WERI-Rb-1 (cell line): ENCODE results near the gene USP22.

ENCODE experiments used
- DNase-seq: peaks from one replicate; pipeline ENCODE4 v3.0.0-alpha.2; 2020
- H3K27ac ChIP-seq: fragments of 250-450 bp; sonication (Bioruptor Pico); 2 replicates; pipeline ENCODE4 v1.5.1; 2020; ENCODE audit warnings: mild to moderate bottlenecking, moderate library complexity
- H3K27me3 ChIP-seq: fragments of 250-450 bp; sonication (Bioruptor Pico); 2 replicates; pipeline ENCODE4 v1.5.1; 2021; ENCODE audit warnings: mild to moderate bottlenecking, low read depth, moderate library complexity; ENCODE audit not compliant: insufficient read depth, severe bottlenecking
- H3K36me3 ChIP-seq: fragments of 250-450 bp; sonication (Bioruptor Pico); 2 replicates; pipeline ENCODE4 v1.5.1; 2020; ENCODE audit warnings: mild to moderate bottlenecking, moderate library complexity
- H3K4me3 ChIP-seq: 2 replicates; pipeline ENCODE4 v1.5.1; 2011; ENCODE audit warnings: low read depth, mild to moderate bottlenecking, control low read depth, low read length
- H3K9me3 ChIP-seq: fragments of 250-450 bp; sonication (Bioruptor Pico); 2 replicates; pipeline ENCODE4 v1.5.1; 2021; ENCODE audit warnings: mild to moderate bottlenecking, moderate library complexity; ENCODE audit not compliant: severe bottlenecking
- CTCF ChIP-seq: IDR thresholded peaks from 2 replicates; pipeline ENCODE4 v1.5.1; 2011; ENCODE audit warnings: low read depth, mild to moderate bottlenecking, control low read depth, inconsistent platforms, low read length

Gene USP22

DNA sequence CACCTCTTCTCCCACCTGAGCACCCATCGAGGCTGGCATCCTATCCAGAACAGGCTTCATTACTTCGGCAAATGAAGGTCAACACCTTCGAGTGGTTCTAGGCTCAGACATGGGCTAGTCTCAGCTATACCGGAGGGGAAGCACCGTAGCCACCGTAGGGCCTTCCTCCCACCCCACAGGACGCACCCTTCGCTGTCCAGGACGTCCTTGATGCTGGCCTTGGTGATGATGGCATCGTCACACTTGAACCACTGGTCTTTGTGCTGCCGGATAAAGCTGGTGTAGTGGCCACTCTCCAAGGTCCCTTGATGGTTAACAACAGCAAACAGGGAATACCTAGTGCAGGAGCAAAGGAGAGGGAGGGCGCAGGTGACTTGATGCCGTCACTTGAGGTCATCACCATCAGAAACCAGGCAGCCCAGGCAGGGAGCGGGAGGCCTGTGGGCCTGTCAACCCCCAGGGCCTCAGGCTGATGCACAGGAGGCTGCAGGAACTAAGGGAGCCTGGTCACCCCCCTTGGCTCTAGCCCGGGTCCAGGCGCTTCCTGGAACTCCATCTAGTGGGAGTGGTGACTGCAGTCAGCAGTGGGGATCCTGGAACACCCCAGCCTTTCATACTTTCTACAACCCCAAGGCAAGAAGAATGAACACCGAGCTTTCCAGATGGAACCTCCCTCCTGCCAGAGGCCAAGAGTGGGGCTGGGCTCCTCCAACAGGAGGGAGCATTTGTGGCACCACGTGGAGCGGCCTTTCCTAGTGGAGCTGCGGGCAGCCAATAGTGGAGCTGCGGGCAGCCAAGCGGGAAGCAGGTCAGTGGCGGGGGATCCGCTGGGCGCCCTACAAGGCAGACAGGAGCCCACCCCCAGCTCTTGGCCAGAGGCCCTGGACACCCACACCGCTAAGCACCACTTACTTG, 38.5 kb downstream of the USP22 start:
- no peak for DNase-seq
- H3K9me3 ChIP-seq: no peaks in the 10 kb centered on the region
- no peaks in the 10 kb centered on the region for H3K27me3 ChIP-seq
- peaks cover 98% of the 10 kb centered on the region for H3K36me3 ChIP-seq
- no peak for TF ChIP-seq CTCF
- no peak overlapping the region for H3K27ac ChIP-seq
- no peak overlapping the region for H3K4me3 ChIP-seq

DNA sequence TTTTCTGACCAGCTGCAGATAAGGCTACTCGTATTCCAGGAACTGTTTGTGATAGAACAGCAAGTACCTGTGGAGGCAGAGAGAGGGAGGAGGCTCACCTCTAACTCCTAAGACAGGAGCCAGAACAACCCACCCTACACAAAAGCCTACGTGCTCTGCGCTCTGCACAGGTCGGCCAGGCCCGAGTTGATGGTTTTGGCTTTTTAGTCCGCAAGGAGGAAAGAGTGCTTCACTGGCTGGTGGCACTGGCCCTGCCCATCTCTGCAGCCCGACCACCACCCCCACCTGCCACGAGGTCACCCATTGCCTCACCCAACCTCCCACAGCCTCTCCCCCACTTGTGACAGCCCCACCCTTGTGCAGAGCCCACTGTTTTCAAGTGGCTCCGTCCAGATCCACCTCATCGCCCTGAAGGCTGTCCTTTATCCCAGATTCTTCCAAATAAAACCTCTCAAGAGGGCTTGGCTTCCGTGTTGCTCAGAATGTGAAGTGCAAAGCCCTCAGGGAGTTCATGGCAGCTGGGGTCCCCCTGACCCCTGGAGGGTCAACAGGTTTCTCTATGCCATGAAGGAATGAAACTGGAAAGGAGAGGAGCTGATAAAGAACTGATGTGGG, 39.7 kb downstream of the USP22 start:
- TF ChIP-seq CTCF: no peak
- H3K36me3 ChIP-seq: peaks cover 94% of the 10 kb centered on the region
- no peaks in the 10 kb centered on the region for H3K9me3 ChIP-seq
- no peaks in the 10 kb centered on the region for H3K27me3 ChIP-seq
- H3K4me3 ChIP-seq: no peak overlapping the region
- no peak for DNase-seq
- no peak overlapping the region for H3K27ac ChIP-seq

GRCh38 chr17:21002309-21003006, 40.4 kb downstream of the USP22 start:
- peaks cover 87% of the 10 kb centered on the region for H3K36me3 ChIP-seq
- H3K4me3 ChIP-seq: no peak overlapping the region
- H3K9me3 ChIP-seq: no peaks in the 10 kb centered on the region
- no peaks in the 10 kb centered on the region for H3K27me3 ChIP-seq
- DNase-seq: no peak
- no peak for TF ChIP-seq CTCF
- H3K27ac ChIP-seq: no peak overlapping the region

- DNase-seq: no peak
- H3K27me3 ChIP-seq: no peaks in the 10 kb centered on the region
- no peak overlapping the region for H3K27ac ChIP-seq
- peaks cover 81% of the 10 kb centered on the region for H3K36me3 ChIP-seq
- H3K4me3 ChIP-seq: no peak overlapping the region
- no peak for TF ChIP-seq CTCF
- no peaks in the 10 kb centered on the region for H3K9me3 ChIP-seq
Observed at GRCh38 chr17:21001813-21002221, 41.0 kb downstream of the USP22 start.

DNA sequence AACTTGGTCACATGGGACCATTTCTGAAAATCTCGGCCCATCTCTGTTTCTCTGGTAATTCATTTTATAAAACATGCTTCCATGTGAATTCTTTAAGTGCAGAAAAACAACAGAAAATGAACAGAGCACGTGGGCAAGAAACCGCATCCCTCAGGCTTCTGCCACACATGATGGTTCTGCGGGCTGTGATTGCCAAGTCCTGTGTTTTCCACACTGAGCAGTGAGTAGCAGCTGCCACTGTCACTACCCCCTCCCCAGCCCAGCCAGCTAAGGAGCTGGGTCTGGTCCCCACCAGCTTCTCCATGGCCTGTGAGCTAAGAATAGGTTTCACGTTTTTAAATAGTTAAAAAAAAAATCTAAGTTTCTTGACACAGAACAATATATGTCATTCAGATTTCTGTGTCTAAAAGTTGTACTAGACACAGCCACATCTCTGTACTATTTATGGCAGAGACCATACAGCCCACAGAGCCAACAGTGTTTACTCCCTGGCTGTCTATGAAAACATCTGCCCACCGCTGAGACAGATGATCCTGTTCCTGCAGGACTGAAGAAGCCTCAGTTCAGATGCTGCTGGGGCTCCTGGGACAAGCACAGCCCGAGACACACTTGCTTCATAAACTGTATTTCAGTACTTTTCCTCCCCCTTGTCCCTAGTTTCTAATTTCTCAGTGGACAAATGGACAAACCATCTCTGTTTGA, 41.5 kb downstream of the USP22 start:
- Histone ChIP-seq H3K4me3 (no peak overlapping the region), H3K9me3 (no peaks in the 10 kb centered on the region), H3K27me3 (no peaks in the 10 kb centered on the region), H3K36me3 (peaks cover 75% of the 10 kb centered on the region), H3K27ac (no peak overlapping the region)
- TF ChIP-seq CTCF: no peak
- DNase-seq: no peak
